ENCODE measurements around the gene FLRT1. TPM values are rescaled to one million over a fixed set of nuclear protein-coding genes. Genes with fewer than 3 reads are reported as not detected.

FLRT1 gene
- total and polyA plus RNA-seq, 2 donors (not counting 1 experiment from before 2014, with no cell fraction given) = 0.02 to 0.17 TPM

- H3K4me2 ChIP-seq (ENCODE audit: extremely low read depth, insufficient read depth, low read length) = no peak overlapping the region
- no peak for TF ChIP-seq EZH2 (IDR thresholded peaks at IDR 0.05; ENCODE audit: low read length, missing control alignments)
- no peak for TF ChIP-seq CTCF (conservative IDR thresholded peaks at IDR 0.05 in 1 of 2, IDR thresholded peaks at IDR 0.05 in 1 of 2; ENCODE audit: low read depth in 1 of 2, low read length in 2 of 2)
- DNase-seq (ENCODE audit: low read depth in 2 of 2) = no peak
- no peak overlapping the region for H3K9ac ChIP-seq (ENCODE audit: insufficient read depth, low read length)
- no peaks in the 10 kb centered on the region for H3K27me3 ChIP-seq (ENCODE audit: control insufficient read depth, insufficient read depth, low read length)
- H3K27ac ChIP-seq (ENCODE audit: insufficient read depth, low read length) = no peak overlapping the region
- no peaks in the 10 kb centered on the region for H3K36me3 ChIP-seq (ENCODE audit: control insufficient read depth, insufficient read depth, low read length)
- H3K79me2 ChIP-seq (ENCODE audit: control insufficient read depth, insufficient read depth, low read length) = no peaks in the 10 kb centered on the region
- H3K9me3 ChIP-seq (ENCODE audit: control insufficient read depth, insufficient read depth, low read depth, low read length) = no peaks in the 10 kb centered on the region
- no peaks in the 10 kb centered on the region for H3K4me1 ChIP-seq (ENCODE audit: control insufficient read depth, extremely low read depth, insufficient read depth, low read length)
- no peak overlapping the region for H2AFZ ChIP-seq (ENCODE audit: low read length)
- H4K20me1 ChIP-seq (ENCODE audit: control insufficient read depth, extremely low read depth, insufficient read depth, low read length) = no peaks in the 10 kb centered on the region
- H3K4me3 ChIP-seq (replicated peaks in 1 of 4; ENCODE audit: control extremely low read depth in 1 of 4, insufficient read depth in 1 of 4, low read depth in 3 of 4, low read length in 4 of 4) = no peak overlapping the region
Observed at GRCh38 chr11:64055077-64055476, 19.3 kb downstream of the FLRT1 start.

GRCh38 chr11:64056213-64056785, 20.6 kb downstream of the FLRT1 start:
- no peaks in the 10 kb centered on the region for H4K20me1 ChIP-seq (ENCODE audit: control insufficient read depth, extremely low read depth, insufficient read depth, low read length)
- no peak overlapping the region for H3K4me3 ChIP-seq (replicated peaks in 1 of 4; ENCODE audit: control extremely low read depth in 1 of 4, insufficient read depth in 1 of 4, low read depth in 3 of 4, low read length in 4 of 4)
- no peaks in the 10 kb centered on the region for H3K79me2 ChIP-seq (ENCODE audit: control insufficient read depth, insufficient read depth, low read length)
- no peaks in the 10 kb centered on the region for H3K27me3 ChIP-seq (ENCODE audit: control insufficient read depth, insufficient read depth, low read length)
- no peak for DNase-seq (ENCODE audit: low read depth in 2 of 2)
- TF ChIP-seq CTCF (conservative IDR thresholded peaks at IDR 0.05 in 1 of 2, IDR thresholded peaks at IDR 0.05 in 1 of 2; ENCODE audit: low read depth in 1 of 2, low read length in 2 of 2) (no peak), EZH2 (IDR thresholded peaks at IDR 0.05; ENCODE audit: low read length, missing control alignments) (no peak)
- H2AFZ ChIP-seq (ENCODE audit: low read length) = no peak overlapping the region
- H3K9me3 ChIP-seq (ENCODE audit: control insufficient read depth, insufficient read depth, low read depth, low read length) = no peaks in the 10 kb centered on the region
- H3K9ac ChIP-seq (ENCODE audit: insufficient read depth, low read length) = no peak overlapping the region
- H3K36me3 ChIP-seq (ENCODE audit: control insufficient read depth, insufficient read depth, low read length) = no peaks in the 10 kb centered on the region
- H3K4me2 ChIP-seq (ENCODE audit: extremely low read depth, insufficient read depth, low read length) = no peak overlapping the region
- H3K4me1 ChIP-seq (ENCODE audit: control insufficient read depth, extremely low read depth, insufficient read depth, low read length) = no peaks in the 10 kb centered on the region
- no peak overlapping the region for H3K27ac ChIP-seq (ENCODE audit: insufficient read depth, low read length)

GRCh38 chr11:64056861-64057260, 21.1 kb downstream of the FLRT1 start:
- no peak for DNase-seq (ENCODE audit: low read depth in 2 of 2)
- H3K4me3 ChIP-seq (replicated peaks in 1 of 4; ENCODE audit: control extremely low read depth in 1 of 4, insufficient read depth in 1 of 4, low read depth in 3 of 4, low read length in 4 of 4) = no peak overlapping the region
- no peak overlapping the region for H3K4me2 ChIP-seq (ENCODE audit: extremely low read depth, insufficient read depth, low read length)
- no peaks in the 10 kb centered on the region for H3K79me2 ChIP-seq (ENCODE audit: control insufficient read depth, insufficient read depth, low read length)
- peaks cover under 1% of the 10 kb centered on the region for H3K27me3 ChIP-seq (ENCODE audit: control insufficient read depth, insufficient read depth, low read length)
- no peak overlapping the region for H3K9ac ChIP-seq (ENCODE audit: insufficient read depth, low read length)
- H4K20me1 ChIP-seq (ENCODE audit: control insufficient read depth, extremely low read depth, insufficient read depth, low read length) = no peaks in the 10 kb centered on the region
- no peak overlapping the region for H2AFZ ChIP-seq (ENCODE audit: low read length)
- H3K9me3 ChIP-seq (ENCODE audit: control insufficient read depth, insufficient read depth, low read depth, low read length) = no peaks in the 10 kb centered on the region
- H3K4me1 ChIP-seq (ENCODE audit: control insufficient read depth, extremely low read depth, insufficient read depth, low read length) = no peaks in the 10 kb centered on the region
- no peak overlapping the region for H3K27ac ChIP-seq (ENCODE audit: insufficient read depth, low read length)
- no peaks in the 10 kb centered on the region for H3K36me3 ChIP-seq (ENCODE audit: control insufficient read depth, insufficient read depth, low read length)
- TF ChIP-seq CTCF (conservative IDR thresholded peaks at IDR 0.05 in 1 of 2, IDR thresholded peaks at IDR 0.05 in 1 of 2; ENCODE audit: low read depth in 1 of 2, low read length in 2 of 2) (no peak), EZH2 (IDR thresholded peaks at IDR 0.05; ENCODE audit: low read length, missing control alignments) (no peak)

All from fibroblast of lung (primary cell).